Effector CD8-positive, alpha-beta T cell (primary cell): Measurements from ENCODE around the gene TRPC4.
"Not testable (repeated sequence)": the region's sequence is repeated elsewhere in the genome, so short reads cannot be mapped to it uniquely, and the experiment has no call there.

Source experiments
- DNase-seq: peaks from one replicate; lab custom pipeline; 2025; lab: John Stamatoyannopoulos, UW

Gene TRPC4

GRCh38 chr13:37833411-37833810 is 36.2 kb downstream of the TRPC4 start:
- DNase-seq, result no peak

- DNase-seq, result no peak
Observed at GRCh38 chr13:37816276-37816675, 53.3 kb downstream of the TRPC4 start.

DNA sequence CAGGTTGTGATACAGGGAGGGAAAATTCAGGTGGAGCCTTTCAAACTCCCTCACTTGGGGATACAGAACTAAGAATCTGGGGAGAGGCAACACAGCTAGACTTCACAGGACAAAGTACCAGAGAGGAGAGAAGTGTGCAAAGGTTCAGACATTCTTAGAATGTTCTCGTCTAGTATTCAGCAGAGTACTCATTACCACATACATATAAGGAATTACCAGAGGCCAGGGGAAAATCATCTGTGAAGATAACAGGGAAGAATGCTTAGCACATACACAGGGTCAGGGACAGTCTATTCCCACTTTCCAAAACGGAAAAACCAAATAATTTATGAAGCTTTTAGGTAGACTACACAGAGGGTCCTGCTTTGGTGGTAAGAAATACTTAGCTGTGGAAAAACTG is 58.1 kb downstream of the TRPC4 start:
- DNase-seq, result no peak

GRCh38 chr13:37806666-37807065 is 62.9 kb downstream of the TRPC4 start:
- no peak for DNase-seq

DNA sequence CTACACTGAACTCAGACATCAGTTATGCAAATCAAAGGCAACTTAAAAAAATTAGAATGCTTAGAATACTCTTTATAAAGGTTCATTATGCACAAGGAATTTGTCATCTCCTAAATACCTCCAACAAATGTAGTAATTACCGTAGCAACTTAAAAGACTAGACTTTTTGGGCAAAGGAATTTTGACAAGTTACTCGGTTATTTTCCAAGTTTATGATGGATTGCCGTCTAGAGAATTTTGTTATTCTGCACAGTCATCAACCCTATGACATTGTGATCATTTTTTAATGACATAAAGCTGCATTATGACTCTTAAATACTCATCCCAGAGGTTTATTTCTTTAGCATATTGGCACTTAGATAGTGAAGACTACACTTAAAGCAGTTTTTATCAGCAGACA is 71.9 kb downstream of the TRPC4 start:
- no peak for DNase-seq

DNA sequence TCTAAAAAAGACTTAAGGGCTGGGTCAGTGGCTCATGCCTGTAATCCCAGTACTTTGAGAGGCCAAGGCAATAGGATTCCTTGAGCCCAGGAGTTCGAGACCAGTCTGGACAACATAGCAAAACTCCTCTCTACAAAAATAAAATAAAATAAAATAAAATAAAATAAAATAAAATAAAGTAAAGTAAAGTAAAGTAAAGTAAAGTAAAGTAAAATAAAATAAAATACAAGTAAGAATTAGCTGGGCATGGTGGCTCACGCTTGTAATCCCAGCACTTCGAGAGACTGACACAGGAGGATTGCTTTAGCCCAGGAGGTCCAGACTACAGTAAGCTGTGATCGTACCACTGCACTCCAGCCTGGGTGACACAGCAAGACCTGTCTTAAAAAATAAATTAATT is 72.8 kb downstream of the TRPC4 start:
- DNase-seq, result not testable (repeated sequence)

DNA sequence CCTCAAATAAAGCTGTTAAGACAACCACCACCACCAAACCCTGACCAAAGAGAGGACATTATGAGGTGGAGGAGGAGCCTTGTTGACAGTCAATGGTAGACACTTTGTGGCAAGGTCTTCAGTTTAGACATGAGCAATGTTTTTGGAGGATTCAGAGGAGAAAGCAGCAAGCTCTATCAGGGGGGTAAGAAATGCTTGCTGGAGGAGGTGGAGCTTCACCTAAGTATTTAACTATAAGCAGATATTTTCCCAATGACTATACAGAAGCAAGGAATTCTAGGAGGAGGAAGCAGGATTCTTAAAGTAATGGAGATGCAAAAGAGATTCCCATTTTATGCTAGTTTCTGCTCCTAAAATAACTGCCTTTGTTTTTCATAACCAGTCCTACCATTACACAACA is 74.2 kb downstream of the TRPC4 start:
- no peak for DNase-seq

DNA sequence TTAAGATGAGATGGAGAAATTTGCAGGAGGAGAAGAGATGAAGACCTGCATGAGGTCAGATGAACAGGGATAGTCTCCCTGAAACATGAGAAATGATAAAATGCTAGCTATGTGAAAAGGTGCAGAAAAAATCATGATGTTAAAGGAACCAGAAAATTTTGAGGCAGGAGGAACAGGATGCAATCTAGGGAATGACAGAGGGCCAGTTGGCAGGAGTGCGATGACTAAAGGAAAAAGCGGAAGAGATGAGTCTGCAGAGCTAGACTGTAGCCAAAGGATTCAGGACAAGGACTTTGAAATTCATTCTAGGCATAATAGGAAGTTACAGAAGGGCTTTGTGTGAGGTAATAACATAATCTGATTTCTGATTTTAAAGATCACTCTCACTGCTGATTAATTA is 77.9 kb downstream of the TRPC4 start:
- no peak for DNase-seq

- no peak for DNase-seq
Observed at GRCh38 chr13:37788346-37788745, 81.2 kb downstream of the TRPC4 start.

DNA sequence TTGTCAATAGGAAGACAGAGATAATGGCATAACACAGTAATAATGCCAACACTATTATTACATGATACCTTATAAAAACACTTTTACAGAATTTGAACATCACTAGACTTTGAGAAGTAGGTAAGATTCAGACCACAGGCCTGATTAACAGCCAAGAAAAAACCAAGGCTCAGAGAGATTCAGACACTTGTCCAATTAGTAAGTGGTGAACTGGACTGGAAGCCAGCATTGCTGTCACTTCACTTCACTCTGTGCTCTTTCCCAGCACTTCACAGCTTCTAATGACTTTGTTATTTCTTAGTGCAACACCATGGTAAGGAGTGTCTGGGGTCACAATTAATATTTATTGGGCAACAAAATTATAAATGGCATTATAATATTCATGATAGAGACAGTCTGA is 91.9 kb downstream of the TRPC4 start:
- no peak for DNase-seq

DNA sequence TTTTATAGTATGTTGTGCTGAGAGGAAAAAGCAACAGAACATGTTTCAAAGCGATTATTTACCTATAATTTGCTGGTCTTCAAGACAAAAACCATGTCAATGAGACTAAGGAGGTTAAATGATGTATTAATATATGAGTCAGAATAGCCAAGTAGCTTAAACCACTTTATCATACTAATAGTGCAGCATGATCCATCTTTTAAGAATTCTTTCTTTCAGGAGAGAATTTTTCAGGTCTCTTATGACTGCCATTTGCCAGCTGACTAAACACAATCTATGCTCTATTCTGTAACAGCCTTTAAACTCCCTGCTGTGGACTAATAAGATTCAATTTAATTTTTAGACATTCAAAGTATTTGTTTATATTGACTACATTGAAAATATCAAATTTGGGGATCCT is 93.7 kb downstream of the TRPC4 start:
- no peak for DNase-seq

- no peak for DNase-seq
Observed at GRCh38 chr13:37772644-37773043, 96.9 kb downstream of the TRPC4 start.

GRCh38 chr13:37769545-37769944 is 100.0 kb downstream of the TRPC4 start:
- DNase-seq, result no peak

GRCh38 chr13:37769078-37769477 is 100.5 kb downstream of the TRPC4 start:
- DNase-seq, result no peak

- DNase-seq, result no peak
Observed at GRCh38 chr13:37766502-37766901, 103.1 kb downstream of the TRPC4 start.

DNA sequence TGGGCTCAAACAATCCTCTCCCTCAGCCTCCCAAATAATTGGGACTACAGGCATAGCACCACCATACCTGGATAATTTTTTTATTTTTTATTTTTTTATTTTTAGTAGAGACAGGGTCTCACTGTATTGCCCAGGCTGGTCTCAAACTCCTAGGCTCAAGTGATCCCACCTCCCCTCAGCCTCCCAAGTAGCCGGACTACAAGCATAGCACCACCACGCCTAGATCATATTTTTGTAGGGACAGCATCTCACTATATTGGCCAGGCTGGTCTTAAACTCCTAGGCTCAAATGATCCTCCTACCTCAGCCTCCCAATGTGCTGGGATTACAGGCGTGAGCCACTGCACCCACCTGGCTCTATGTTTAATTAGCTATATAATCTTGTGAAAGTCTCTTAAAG is 114.2 kb downstream of the TRPC4 start:
- DNase-seq, result no peak

DNA sequence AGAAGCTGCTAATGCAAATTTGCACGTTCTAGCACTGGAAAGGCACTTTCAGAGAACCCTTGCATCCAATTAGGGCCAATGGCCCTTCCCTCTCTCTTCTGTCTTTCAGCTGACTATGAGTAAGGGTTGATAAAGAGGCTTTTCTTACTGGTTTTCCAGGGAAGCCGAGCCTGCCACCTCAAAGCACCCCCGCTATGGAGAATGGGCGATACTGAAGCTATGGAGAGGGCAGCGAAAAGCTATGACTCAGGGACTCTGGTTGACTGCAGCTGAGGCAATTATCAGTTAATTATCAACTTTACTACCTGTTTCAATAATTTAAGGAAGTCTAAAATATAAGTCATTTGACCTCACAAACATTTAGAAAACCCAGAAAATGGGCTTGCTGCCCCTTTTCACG is 115.8 kb downstream of the TRPC4 start:
- DNase-seq, result no peak

- no peak for DNase-seq
Observed at GRCh38 chr13:37752146-37752545, 117.4 kb downstream of the TRPC4 start.

DNA sequence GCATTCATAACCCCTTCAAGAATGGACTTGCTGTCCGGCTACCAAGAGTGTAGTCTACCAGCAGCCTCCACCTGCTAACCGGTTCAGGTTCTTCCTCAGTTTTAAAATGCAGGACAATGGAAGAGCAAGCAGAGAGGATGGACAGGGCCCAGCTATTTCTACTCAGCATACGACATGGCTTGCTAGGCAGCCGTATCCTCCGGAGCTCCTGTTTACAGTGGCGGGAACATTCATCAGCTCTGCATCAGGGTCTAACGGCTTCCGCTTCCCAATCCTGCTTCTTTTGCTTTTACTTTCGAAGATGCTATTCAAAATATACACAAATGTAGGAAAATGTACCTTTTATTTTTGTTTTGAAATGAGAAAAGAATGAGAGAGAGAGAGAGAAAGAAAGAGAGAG is 118.5 kb downstream of the TRPC4 start:
- no peak for DNase-seq

GRCh38 chr13:37748913-37749312 is 120.7 kb downstream of the TRPC4 start:
- DNase-seq, result no peak

DNA sequence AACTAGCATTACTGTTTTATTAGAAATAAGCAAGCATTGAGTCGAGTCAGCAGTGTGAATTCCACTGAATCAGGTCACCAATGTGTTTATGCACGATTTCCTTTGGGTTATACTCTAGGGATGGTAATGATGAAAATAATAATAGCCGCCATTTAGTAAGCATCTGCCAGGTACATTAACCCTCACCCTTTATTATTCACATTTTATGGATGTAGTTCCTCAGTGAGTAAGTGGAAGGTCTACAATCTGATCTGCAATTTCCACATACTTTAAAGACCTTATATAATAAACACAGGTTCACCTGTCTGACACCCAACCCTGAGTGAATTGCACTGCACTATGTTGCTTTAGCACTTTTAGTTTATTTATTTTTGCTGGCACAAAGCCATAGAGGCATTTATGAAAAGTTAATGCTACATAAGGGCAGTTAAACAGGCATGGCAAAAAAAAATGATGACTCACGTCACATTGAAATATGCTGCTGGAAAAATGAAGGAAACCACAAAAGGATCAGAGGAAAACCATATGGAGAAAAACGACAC is 122.4 kb downstream of the TRPC4 start:
- no peak for DNase-seq

DNA sequence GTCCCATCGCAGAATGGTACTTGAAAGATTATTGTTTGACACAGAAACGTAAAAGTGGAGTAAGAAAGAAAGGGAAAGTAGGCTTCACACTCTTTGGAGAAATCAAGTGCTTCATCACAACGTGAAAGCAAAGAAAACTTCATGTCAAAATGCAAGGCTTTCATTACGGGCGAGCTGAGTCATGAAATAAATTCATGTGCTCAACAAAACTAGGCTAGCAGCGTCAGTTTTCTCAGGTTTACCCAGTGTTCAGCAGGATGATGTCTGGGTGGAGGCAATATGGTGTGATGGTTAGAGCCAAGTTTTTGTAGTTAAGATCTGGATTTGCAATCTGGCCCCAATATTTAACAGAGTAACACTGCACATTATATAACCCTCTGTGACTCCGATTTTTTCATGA is 128.0 kb downstream of the TRPC4 start:
- no peak for DNase-seq

- DNase-seq, result no peak
Observed at GRCh38 chr13:37736045-37736444, 133.5 kb downstream of the TRPC4 start.

- no peak for DNase-seq
Observed at GRCh38 chr13:37735293-37735692, 134.3 kb downstream of the TRPC4 start.

DNA sequence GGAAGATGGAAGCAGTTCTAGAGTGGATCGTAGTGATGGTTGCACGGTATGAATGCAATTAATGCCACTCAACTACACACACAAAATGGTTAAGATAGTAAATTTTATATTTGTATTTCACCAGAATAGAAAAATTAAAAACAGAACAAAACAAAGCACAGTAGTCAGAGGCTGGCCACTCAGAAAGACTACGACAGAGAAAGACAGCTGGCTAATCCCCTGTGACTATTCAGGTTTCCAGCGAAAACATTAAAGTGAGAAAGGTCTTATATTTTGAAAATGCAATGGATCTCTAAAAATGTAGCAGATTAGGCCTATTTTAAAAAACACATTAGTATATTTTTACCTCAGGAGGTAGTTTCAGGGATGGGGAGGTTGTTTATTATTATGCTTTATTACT is 139.7 kb downstream of the TRPC4 start:
- DNase-seq, result no peak
